Measurements from ENCODE around the gene PIP4K2A.
"Not testable (repeated sequence)": the region's sequence is repeated elsewhere in the genome, so short reads cannot be mapped to it uniquely, and the experiment has no call there.

The PIP4K2A gene

DNA sequence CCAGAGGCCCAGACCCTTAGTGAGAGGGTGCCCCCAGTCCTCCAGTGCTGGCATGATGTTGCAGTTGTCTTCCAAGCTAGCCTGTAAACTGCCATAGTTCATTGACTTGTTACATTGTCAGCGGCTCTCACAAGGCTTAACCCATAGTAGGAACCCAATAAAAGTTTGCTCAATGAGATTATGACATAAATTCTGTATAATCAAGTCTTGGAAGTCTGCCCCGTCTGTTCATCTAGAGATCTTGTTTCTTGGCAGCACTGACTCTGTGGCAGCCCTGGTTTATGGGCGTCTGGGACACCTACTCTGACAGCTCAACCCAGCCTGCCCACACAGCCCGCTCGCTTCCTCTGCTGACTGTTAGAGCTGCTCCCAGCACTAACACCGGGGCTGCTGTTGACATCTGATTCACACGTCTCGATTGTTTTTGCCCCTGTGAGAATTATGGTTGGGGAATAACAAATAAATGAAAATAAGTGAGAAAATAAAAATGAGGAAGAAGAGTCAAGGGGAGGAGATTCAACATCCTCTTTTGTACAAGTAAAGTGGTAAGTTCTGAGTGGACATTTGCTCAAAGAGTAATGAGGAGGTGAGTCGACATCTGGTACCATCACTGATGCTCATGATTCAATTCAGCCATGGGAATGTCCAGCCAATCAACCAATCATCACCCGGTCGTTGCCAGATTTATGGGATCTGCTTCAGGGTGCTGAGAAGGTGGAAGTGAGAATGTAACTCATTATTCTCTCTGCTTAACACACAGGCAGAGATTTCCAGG, 208.3 kb downstream of the PIP4K2A start:
- H3K9ac ChIP-seq (ENCODE audit: low read depth, low read length): no peak overlapping the region
- no peaks in the 10 kb centered on the region for H3K36me3 ChIP-seq (ENCODE audit: control insufficient read depth, insufficient read depth, low read length)
- H3K9me3 ChIP-seq (ENCODE audit: control insufficient read depth, insufficient read depth, low read length): no peaks in the 10 kb centered on the region
- H3K27me3 ChIP-seq (ENCODE audit: control insufficient read depth, insufficient read depth, low read length): no peaks in the 10 kb centered on the region
- H3K4me1 ChIP-seq (ENCODE audit: control insufficient read depth, insufficient read depth, low read length): no peaks in the 10 kb centered on the region
- H3K4me3 ChIP-seq (ENCODE audit: low read depth, low read length): no peak overlapping the region

DNA sequence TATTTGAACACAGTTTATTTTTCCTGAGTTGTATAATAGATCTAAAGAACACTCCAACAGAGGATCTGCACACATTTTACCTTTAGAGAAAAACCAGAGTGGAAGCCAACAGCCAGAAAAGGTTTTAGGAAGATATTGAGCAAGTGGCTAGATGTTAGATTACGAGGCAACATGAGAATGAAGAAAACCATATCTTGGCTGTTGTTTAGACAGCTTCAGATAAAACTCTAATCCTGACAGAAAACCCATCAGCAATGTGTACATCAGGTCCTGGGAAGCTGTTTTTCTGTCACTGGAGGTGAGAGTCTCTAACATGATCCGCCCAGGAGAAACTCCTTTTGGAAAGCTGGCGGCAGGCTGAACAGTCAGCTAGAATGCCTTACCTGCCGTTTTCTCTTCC, 209.6 kb downstream of the PIP4K2A start:
- H3K36me3 ChIP-seq (ENCODE audit: control insufficient read depth, insufficient read depth, low read length): no peaks in the 10 kb centered on the region
- H3K4me1 ChIP-seq (ENCODE audit: control insufficient read depth, insufficient read depth, low read length): no peaks in the 10 kb centered on the region

DNA sequence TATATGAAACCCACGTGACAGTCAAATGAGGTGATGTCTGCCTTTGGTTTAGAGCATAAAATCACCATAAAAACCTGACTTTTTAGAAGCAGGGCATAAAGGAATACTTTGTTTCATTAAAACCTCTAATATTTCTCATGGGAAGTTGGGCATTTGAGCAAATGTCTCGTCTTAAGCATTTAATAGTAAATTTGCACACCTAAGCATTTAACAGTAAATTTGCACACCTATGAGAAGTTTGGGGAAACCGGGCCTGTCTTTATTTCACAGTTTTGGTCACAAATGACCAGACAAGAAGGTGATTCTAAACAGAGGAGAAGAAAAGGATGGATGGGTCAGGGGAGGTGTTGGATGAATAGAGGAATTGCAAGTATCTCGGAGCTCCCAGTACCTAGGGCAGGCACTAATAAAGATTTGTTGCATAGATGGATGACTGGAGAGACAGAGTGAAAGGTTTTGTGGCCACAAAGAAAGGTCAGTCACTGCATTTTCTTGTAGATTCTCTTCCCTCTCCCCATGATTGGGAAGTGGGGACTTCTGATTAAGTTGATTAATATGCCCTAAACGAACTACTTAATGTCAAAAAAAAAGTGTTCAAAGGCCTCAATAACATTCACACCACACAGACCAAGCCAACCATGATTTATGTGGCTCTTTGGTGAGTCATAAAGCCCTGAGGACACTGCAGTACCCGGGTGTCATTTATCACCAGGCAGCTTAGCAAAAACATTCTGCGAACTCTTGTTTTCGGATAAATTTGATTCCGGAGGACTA, 210.9 kb downstream of the PIP4K2A start:
- no peak overlapping the region for H3K9ac ChIP-seq (ENCODE audit: low read depth, low read length)
- no peaks in the 10 kb centered on the region for H3K36me3 ChIP-seq (ENCODE audit: control insufficient read depth, insufficient read depth, low read length)
- no peaks in the 10 kb centered on the region for H3K4me1 ChIP-seq (ENCODE audit: control insufficient read depth, insufficient read depth, low read length)
- no peaks in the 10 kb centered on the region for H3K9me3 ChIP-seq (ENCODE audit: control insufficient read depth, insufficient read depth, low read length)
- H3K27me3 ChIP-seq (ENCODE audit: control insufficient read depth, insufficient read depth, low read length): no peaks in the 10 kb centered on the region
- H3K4me3 ChIP-seq (ENCODE audit: low read depth, low read length): no peak overlapping the region

More for the DNA sequence above, 209.6 kb downstream of the PIP4K2A start:
- Histone ChIP-seq H3K9me3 (ENCODE audit: control insufficient read depth, insufficient read depth, low read length) (no peaks in the 10 kb centered on the region), H3K27me3 (ENCODE audit: control insufficient read depth, insufficient read depth, low read length) (no peaks in the 10 kb centered on the region), H3K4me3 (ENCODE audit: low read depth, low read length) (no peak overlapping the region), H3K9ac (ENCODE audit: low read depth, low read length) (no peak overlapping the region)

- H3K4me1 ChIP-seq (ENCODE audit: control insufficient read depth, insufficient read depth, low read length): no peaks in the 10 kb centered on the region
- H3K36me3 ChIP-seq (ENCODE audit: control insufficient read depth, insufficient read depth, low read length): no peaks in the 10 kb centered on the region
- H3K4me3 ChIP-seq (ENCODE audit: low read depth, low read length): no peak overlapping the region
Measured at GRCh38 chr10:22501863-22502262, 212.5 kb downstream of the PIP4K2A start.

GRCh38 chr10:22501413-22501812, 213.0 kb downstream of the PIP4K2A start:
- Histone ChIP-seq H3K4me1 (ENCODE audit: control insufficient read depth, insufficient read depth, low read length) (no peaks in the 10 kb centered on the region), H3K9ac (ENCODE audit: low read depth, low read length) (no peak overlapping the region), H3K9me3 (ENCODE audit: control insufficient read depth, insufficient read depth, low read length) (no peaks in the 10 kb centered on the region), H3K4me3 (ENCODE audit: low read depth, low read length) (no peak overlapping the region), H3K27me3 (ENCODE audit: control insufficient read depth, insufficient read depth, low read length) (no peaks in the 10 kb centered on the region), H3K36me3 (ENCODE audit: control insufficient read depth, insufficient read depth, low read length) (no peaks in the 10 kb centered on the region)

More at GRCh38 chr10:22501863-22502262, 212.5 kb downstream of the PIP4K2A start:
- no peak overlapping the region for H3K9ac ChIP-seq (ENCODE audit: low read depth, low read length)
- H3K9me3 ChIP-seq (ENCODE audit: control insufficient read depth, insufficient read depth, low read length): no peaks in the 10 kb centered on the region
- H3K27me3 ChIP-seq (ENCODE audit: control insufficient read depth, insufficient read depth, low read length): no peaks in the 10 kb centered on the region

- H3K9me3 ChIP-seq (ENCODE audit: control insufficient read depth, insufficient read depth, low read length): no peaks in the 10 kb centered on the region
- no peak overlapping the region for H3K9ac ChIP-seq (ENCODE audit: low read depth, low read length)
- H3K4me3 ChIP-seq (ENCODE audit: low read depth, low read length): no peak overlapping the region
- H3K27me3 ChIP-seq (ENCODE audit: control insufficient read depth, insufficient read depth, low read length): no peaks in the 10 kb centered on the region
- no peaks in the 10 kb centered on the region for H3K4me1 ChIP-seq (ENCODE audit: control insufficient read depth, insufficient read depth, low read length)
- no peaks in the 10 kb centered on the region for H3K36me3 ChIP-seq (ENCODE audit: control insufficient read depth, insufficient read depth, low read length)
Measured at GRCh38 chr10:22500656-22501340, 213.6 kb downstream of the PIP4K2A start.

DNA sequence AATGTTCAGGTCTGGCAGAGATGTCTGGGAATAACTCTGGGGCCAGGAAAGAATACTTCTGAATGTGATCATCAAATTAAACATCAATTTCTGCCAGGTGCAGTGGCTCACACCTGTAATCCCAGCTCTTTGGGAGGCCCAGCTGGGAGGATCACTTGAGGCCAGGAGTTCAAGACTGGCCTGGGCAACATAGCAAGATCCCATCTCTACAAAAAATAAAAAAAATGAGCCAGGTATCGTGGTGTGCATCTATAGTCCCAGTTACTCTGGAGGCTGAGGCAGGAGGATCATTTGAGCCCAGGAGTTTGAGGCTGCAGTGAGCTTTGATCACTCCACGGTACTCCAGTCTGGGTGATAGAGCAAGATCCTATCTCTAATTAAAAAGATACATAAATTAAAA, 214.4 kb downstream of the PIP4K2A start:
- not testable (repeated sequence) for H3K27me3 ChIP-seq (ENCODE audit: control insufficient read depth, insufficient read depth, low read length)

GRCh38 chr10:22495396-22495795, 219.0 kb downstream of the PIP4K2A start:
- H3K4me1 ChIP-seq (ENCODE audit: control insufficient read depth, insufficient read depth, low read length): no peaks in the 10 kb centered on the region
- H3K36me3 ChIP-seq (ENCODE audit: control insufficient read depth, insufficient read depth, low read length): no peaks in the 10 kb centered on the region
- H3K27me3 ChIP-seq (ENCODE audit: control insufficient read depth, insufficient read depth, low read length): peaks cover 3% of the 10 kb centered on the region
- H3K9ac ChIP-seq (ENCODE audit: low read depth, low read length): no peak overlapping the region
- no peaks in the 10 kb centered on the region for H3K9me3 ChIP-seq (ENCODE audit: control insufficient read depth, insufficient read depth, low read length)
- H3K4me3 ChIP-seq (ENCODE audit: low read depth, low read length): no peak overlapping the region

More for the DNA sequence above, 214.4 kb downstream of the PIP4K2A start:
- not testable (repeated sequence) for H3K9ac ChIP-seq (ENCODE audit: low read depth, low read length); H3K9me3 ChIP-seq (ENCODE audit: control insufficient read depth, insufficient read depth, low read length); H3K36me3 ChIP-seq (ENCODE audit: control insufficient read depth, insufficient read depth, low read length); H3K4me1 ChIP-seq (ENCODE audit: control insufficient read depth, insufficient read depth, low read length); H3K4me3 ChIP-seq (ENCODE audit: low read depth, low read length)

- no peak overlapping the region for H3K4me3 ChIP-seq (ENCODE audit: low read depth, low read length)
- H3K4me1 ChIP-seq (ENCODE audit: control insufficient read depth, insufficient read depth, low read length): no peaks in the 10 kb centered on the region
- no peaks in the 10 kb centered on the region for H3K36me3 ChIP-seq (ENCODE audit: control insufficient read depth, insufficient read depth, low read length)
Measured at GRCh38 chr10:22494007-22494406, 220.4 kb downstream of the PIP4K2A start.

GRCh38 chr10:22491931-22492615, 222.3 kb downstream of the PIP4K2A start:
- H3K4me1 ChIP-seq (ENCODE audit: control insufficient read depth, insufficient read depth, low read length): no peaks in the 10 kb centered on the region

More at GRCh38 chr10:22494007-22494406, 220.4 kb downstream of the PIP4K2A start:
- H3K27me3 ChIP-seq (ENCODE audit: control insufficient read depth, insufficient read depth, low read length): peaks cover 3% of the 10 kb centered on the region
- H3K9me3 ChIP-seq (ENCODE audit: control insufficient read depth, insufficient read depth, low read length): no peaks in the 10 kb centered on the region
- H3K9ac ChIP-seq (ENCODE audit: low read depth, low read length): no peak overlapping the region

DNA sequence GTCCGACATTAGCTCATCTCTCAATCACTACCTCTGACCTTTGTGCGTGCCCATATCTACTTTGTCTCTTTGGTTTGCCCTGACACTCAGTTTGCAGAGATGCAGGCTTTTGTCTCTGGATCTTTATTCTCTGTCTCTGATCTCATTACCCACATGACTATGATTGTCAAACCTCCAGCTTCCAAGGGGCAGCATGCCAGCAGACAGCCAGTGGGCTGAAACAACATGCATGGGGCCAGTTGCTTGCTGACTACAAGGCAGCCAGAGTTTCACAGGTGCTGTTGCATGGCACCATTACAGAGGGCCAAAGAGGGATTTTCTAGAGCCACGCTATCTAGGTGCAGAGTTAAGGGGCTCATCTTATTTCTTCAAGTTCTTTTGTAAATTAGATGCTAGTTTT, 222.9 kb downstream of the PIP4K2A start:
- no peaks in the 10 kb centered on the region for H3K36me3 ChIP-seq (ENCODE audit: control insufficient read depth, insufficient read depth, low read length)
- H3K4me1 ChIP-seq (ENCODE audit: control insufficient read depth, insufficient read depth, low read length): no peaks in the 10 kb centered on the region
- no peak overlapping the region for H3K4me3 ChIP-seq (ENCODE audit: low read depth, low read length)
- peaks cover 3% of the 10 kb centered on the region for H3K27me3 ChIP-seq (ENCODE audit: control insufficient read depth, insufficient read depth, low read length)
- no peaks in the 10 kb centered on the region for H3K9me3 ChIP-seq (ENCODE audit: control insufficient read depth, insufficient read depth, low read length)
- no peak overlapping the region for H3K9ac ChIP-seq (ENCODE audit: low read depth, low read length)

More at GRCh38 chr10:22491931-22492615, 222.3 kb downstream of the PIP4K2A start:
- no peak overlapping the region for H3K9ac ChIP-seq (ENCODE audit: low read depth, low read length)
- H3K4me3 ChIP-seq (ENCODE audit: low read depth, low read length): no peak overlapping the region
- peaks cover 3% of the 10 kb centered on the region for H3K27me3 ChIP-seq (ENCODE audit: control insufficient read depth, insufficient read depth, low read length)
- no peaks in the 10 kb centered on the region for H3K9me3 ChIP-seq (ENCODE audit: control insufficient read depth, insufficient read depth, low read length)
- no peaks in the 10 kb centered on the region for H3K36me3 ChIP-seq (ENCODE audit: control insufficient read depth, insufficient read depth, low read length)

All from iPS-15b (cell line).